Measurements from ENCODE around the gene NRG3.

Gene NRG3

GRCh38 chr10:82576093-82576492, 701.1 kb downstream of the NRG3 start:
- H3K36me3 Mint-ChIP-seq: no peaks in the 10 kb centered on the region
- H3K27me3 Mint-ChIP-seq: no peaks in the 10 kb centered on the region
- H3K4me1 Mint-ChIP-seq (ENCODE audit: low read depth): no peaks in the 10 kb centered on the region
- H3K27ac Mint-ChIP-seq: no peak overlapping the region
- no peak overlapping the region for H3K4me3 Mint-ChIP-seq
- peaks cover 3% of the 10 kb centered on the region for H3K9me3 Mint-ChIP-seq (ENCODE audit: low read depth)

DNA sequence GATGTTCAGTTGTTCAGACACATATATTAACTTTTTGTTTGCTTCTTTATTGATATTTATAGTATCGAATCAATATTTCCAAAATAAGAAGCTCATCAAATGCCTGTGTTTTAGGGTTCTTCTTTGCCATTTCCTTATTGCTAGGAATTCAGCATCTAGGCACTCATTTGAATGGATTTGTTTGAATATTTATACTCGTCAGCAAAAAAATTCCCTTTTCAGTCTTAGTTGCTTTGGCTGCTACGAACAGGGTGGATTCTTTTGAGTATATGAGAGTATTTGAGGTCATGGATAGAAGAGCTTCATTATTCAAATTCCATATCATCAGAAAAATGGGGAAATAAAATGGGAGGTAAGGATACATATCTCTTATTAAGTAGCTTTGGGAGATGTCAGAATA, 706.9 kb downstream of the NRG3 start:
- Mint-ChIP-seq H3K4me3 (no peak overlapping the region), H3K27ac (no peak overlapping the region), H3K4me1 (ENCODE audit: low read depth) (no peaks in the 10 kb centered on the region), H3K36me3 (no peaks in the 10 kb centered on the region), H3K27me3 (no peaks in the 10 kb centered on the region), H3K9me3 (ENCODE audit: low read depth) (peaks cover 12% of the 10 kb centered on the region)

DNA sequence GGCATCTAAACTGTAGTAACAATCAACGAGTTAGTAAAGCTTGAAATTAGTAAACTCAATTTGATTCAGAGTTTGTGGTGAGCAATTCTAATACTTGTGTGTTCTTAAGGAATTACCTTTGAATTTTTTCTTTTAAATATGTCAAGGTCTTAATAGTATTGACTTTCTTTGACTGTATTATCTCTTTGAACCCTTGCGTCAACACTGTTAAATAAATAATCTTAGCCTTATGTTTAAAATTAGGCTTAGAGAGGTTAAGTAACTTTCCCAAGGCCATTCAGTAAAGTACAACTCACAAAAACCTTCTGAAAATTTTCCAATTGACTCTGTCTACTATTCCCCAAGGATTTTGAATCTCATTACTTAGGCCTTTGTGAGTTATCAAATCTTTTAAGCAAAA, 716.4 kb downstream of the NRG3 start:
- no peaks in the 10 kb centered on the region for H3K4me1 Mint-ChIP-seq (ENCODE audit: low read depth)
- no peak overlapping the region for H3K4me3 Mint-ChIP-seq
- H3K27me3 Mint-ChIP-seq: no peaks in the 10 kb centered on the region
- H3K36me3 Mint-ChIP-seq: no peaks in the 10 kb centered on the region
- H3K9me3 Mint-ChIP-seq (ENCODE audit: low read depth): no peaks in the 10 kb centered on the region
- H3K27ac Mint-ChIP-seq: no peak overlapping the region

- Mint-ChIP-seq H3K4me1 (ENCODE audit: low read depth) (no peaks in the 10 kb centered on the region), H3K36me3 (no peaks in the 10 kb centered on the region), H3K9me3 (ENCODE audit: low read depth) (no peaks in the 10 kb centered on the region), H3K27ac (no peak overlapping the region), H3K4me3 (no peak overlapping the region), H3K27me3 (no peaks in the 10 kb centered on the region)
Observed at GRCh38 chr10:82597840-82598239, 722.8 kb downstream of the NRG3 start.

- Mint-ChIP-seq H3K9me3 (ENCODE audit: low read depth) (peaks cover 11% of the 10 kb centered on the region), H3K4me3 (no peak overlapping the region), H3K36me3 (no peaks in the 10 kb centered on the region), H3K27ac (no peak overlapping the region), H3K27me3 (no peaks in the 10 kb centered on the region), H3K4me1 (ENCODE audit: low read depth) (no peaks in the 10 kb centered on the region)
Observed at GRCh38 chr10:82609845-82610244, 734.9 kb downstream of the NRG3 start.

GRCh38 chr10:82618007-82618406, 743.0 kb downstream of the NRG3 start:
- no peak overlapping the region for H3K27ac Mint-ChIP-seq
- no peaks in the 10 kb centered on the region for H3K9me3 Mint-ChIP-seq (ENCODE audit: low read depth)
- H3K27me3 Mint-ChIP-seq: no peaks in the 10 kb centered on the region
- H3K4me1 Mint-ChIP-seq (ENCODE audit: low read depth): no peaks in the 10 kb centered on the region
- H3K4me3 Mint-ChIP-seq: no peak overlapping the region
- no peaks in the 10 kb centered on the region for H3K36me3 Mint-ChIP-seq

DNA sequence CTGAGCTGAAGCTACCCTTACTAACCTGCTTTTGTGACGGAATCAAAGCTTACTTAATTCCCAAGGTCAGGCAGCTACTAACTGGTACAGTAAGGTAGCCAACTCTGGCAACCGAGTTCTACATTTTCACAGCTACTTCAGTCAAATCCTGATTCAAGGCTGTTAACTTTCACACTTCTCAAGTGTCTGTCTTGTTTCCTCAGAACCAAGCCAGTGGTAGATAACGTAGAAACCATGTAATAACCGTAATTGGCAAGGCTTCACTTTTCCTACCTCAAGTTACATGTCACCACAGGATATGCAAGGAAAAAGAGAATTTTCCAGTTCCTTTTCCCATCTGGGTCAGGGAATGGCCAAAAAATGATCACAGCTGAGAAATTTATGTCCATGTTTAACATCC, 746.7 kb downstream of the NRG3 start:
- H3K27ac Mint-ChIP-seq: no peak overlapping the region
- no peak overlapping the region for H3K4me3 Mint-ChIP-seq
- H3K4me1 Mint-ChIP-seq (ENCODE audit: low read depth): no peaks in the 10 kb centered on the region
- no peaks in the 10 kb centered on the region for H3K27me3 Mint-ChIP-seq
- no peaks in the 10 kb centered on the region for H3K9me3 Mint-ChIP-seq (ENCODE audit: low read depth)
- no peaks in the 10 kb centered on the region for H3K36me3 Mint-ChIP-seq

- no peaks in the 10 kb centered on the region for H3K9me3 Mint-ChIP-seq (ENCODE audit: low read depth)
- H3K27me3 Mint-ChIP-seq: no peaks in the 10 kb centered on the region
- no peaks in the 10 kb centered on the region for H3K4me1 Mint-ChIP-seq (ENCODE audit: low read depth)
- H3K4me3 Mint-ChIP-seq: no peak overlapping the region
- no peak overlapping the region for H3K27ac Mint-ChIP-seq
- H3K36me3 Mint-ChIP-seq: no peaks in the 10 kb centered on the region
Observed at GRCh38 chr10:82622479-82622878, 747.5 kb downstream of the NRG3 start.

DNA sequence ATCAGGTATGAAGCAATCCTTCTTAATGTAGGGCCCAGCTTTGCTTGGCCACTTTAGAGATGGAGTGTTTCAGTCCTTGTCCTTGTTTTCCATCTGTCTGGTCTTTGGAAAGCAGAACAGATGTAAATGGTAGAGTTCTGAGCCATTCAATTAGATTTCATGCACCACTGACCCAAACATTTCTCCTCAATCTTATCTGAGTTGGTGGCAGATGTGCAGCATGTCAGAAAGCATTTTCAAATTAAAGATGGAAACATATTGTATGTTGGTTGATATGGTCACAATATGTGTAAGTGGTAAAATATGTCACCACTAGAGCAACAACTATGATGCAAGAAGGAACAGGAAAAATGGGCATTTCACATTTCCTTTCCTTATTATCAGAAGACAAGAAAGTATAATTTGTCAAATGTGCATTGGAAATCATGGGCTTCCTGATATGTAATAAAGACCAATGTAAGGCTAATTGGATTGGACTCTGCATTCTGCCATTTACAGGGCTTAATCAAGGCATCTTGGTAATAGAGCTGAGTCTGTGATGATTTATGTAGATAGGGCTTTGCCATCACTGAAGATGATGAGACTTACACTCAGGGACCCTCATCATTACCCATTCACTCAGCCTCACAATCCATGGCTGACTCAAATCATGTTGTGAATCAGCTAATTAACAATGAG, 750.7 kb downstream of the NRG3 start:
- H3K4me3 Mint-ChIP-seq: no peak overlapping the region
- H3K27me3 Mint-ChIP-seq: no peaks in the 10 kb centered on the region

DNA sequence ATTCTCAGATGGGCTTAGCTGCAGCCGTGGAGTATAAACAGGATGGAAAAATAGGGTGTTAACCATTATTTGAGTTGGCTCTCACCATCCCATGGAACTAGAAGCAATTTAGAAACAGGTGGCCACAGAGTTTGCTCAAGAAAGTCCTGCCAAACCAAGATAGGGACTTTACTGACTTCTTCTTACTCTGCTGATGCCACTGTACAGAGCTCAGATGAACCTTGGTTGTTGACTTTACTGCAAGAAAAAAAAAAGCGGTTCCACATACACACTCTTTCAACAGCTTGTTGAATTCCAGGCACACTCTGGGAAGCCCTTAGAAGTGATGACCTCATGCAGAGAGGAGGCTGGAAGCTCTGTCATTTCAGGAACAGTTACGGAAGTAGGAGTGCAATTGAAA, 753.4 kb downstream of the NRG3 start:
- Mint-ChIP-seq H3K27ac (no peak overlapping the region), H3K9me3 (ENCODE audit: low read depth) (peaks cover 9% of the 10 kb centered on the region)

More for the DNA sequence above, 750.7 kb downstream of the NRG3 start:
- no peak overlapping the region for H3K27ac Mint-ChIP-seq
- H3K36me3 Mint-ChIP-seq: no peaks in the 10 kb centered on the region
- no peaks in the 10 kb centered on the region for H3K4me1 Mint-ChIP-seq (ENCODE audit: low read depth)
- H3K9me3 Mint-ChIP-seq (ENCODE audit: low read depth): peaks cover 9% of the 10 kb centered on the region

DNA sequence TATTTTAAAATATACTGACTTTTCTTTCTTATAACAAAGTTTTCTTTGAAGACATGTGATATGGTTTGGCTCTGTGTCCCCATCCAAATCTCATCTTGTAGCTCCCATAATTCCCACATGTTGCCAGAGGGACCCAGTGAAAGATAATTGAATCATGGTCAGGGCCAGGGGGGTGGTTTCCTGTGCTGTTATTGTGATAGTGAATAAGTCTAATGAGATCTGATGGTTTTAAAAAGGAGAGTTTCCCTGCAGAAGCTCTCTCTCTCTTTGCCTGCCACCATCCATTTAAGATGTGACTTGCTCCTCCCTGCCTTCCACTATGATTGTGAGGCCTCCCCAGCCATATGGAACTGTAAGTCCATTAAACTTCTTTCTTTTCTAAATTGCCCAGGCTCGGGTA, 768.1 kb downstream of the NRG3 start:
- no peak overlapping the region for H3K4me3 Mint-ChIP-seq
- H3K27me3 Mint-ChIP-seq: no peaks in the 10 kb centered on the region
- H3K36me3 Mint-ChIP-seq: no peaks in the 10 kb centered on the region
- H3K27ac Mint-ChIP-seq: no peak overlapping the region
- no peaks in the 10 kb centered on the region for H3K4me1 Mint-ChIP-seq (ENCODE audit: low read depth)
- peaks cover 4% of the 10 kb centered on the region for H3K9me3 Mint-ChIP-seq (ENCODE audit: low read depth)

More for the DNA sequence above, 753.4 kb downstream of the NRG3 start:
- H3K4me3 Mint-ChIP-seq: no peak overlapping the region
- no peaks in the 10 kb centered on the region for H3K36me3 Mint-ChIP-seq
- H3K27me3 Mint-ChIP-seq: no peaks in the 10 kb centered on the region
- H3K4me1 Mint-ChIP-seq (ENCODE audit: low read depth): no peaks in the 10 kb centered on the region

GRCh38 chr10:82643601-82644000, 768.6 kb downstream of the NRG3 start:
- peaks cover 4% of the 10 kb centered on the region for H3K9me3 Mint-ChIP-seq (ENCODE audit: low read depth)
- H3K36me3 Mint-ChIP-seq: no peaks in the 10 kb centered on the region
- H3K27me3 Mint-ChIP-seq: no peaks in the 10 kb centered on the region
- no peak overlapping the region for H3K4me3 Mint-ChIP-seq
- H3K4me1 Mint-ChIP-seq (ENCODE audit: low read depth): no peaks in the 10 kb centered on the region
- H3K27ac Mint-ChIP-seq: no peak overlapping the region

DNA sequence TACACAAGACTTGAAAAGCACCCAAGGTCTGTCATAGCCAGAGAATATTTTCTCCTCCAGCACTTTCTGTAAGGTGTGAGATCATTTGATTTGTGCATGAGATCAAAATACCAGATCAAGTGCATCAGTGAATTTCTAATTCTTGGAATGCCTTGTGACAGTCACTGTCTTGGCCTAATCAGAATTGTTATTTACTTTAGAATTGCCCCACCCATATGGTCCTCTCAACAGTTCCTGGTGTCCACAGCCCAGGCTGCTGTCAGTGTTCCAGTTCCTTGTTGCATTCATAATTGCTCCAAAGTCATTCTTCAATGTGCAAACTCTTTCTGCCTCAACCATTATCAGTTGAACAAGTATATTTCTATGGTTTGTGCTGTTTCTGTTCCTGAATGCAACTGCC, 770.2 kb downstream of the NRG3 start:
- Mint-ChIP-seq H3K9me3 (ENCODE audit: low read depth) (peaks cover 4% of the 10 kb centered on the region), H3K4me3 (no peak overlapping the region), H3K4me1 (ENCODE audit: low read depth) (no peaks in the 10 kb centered on the region), H3K36me3 (no peaks in the 10 kb centered on the region), H3K27me3 (no peaks in the 10 kb centered on the region), H3K27ac (no peak overlapping the region)

DNA sequence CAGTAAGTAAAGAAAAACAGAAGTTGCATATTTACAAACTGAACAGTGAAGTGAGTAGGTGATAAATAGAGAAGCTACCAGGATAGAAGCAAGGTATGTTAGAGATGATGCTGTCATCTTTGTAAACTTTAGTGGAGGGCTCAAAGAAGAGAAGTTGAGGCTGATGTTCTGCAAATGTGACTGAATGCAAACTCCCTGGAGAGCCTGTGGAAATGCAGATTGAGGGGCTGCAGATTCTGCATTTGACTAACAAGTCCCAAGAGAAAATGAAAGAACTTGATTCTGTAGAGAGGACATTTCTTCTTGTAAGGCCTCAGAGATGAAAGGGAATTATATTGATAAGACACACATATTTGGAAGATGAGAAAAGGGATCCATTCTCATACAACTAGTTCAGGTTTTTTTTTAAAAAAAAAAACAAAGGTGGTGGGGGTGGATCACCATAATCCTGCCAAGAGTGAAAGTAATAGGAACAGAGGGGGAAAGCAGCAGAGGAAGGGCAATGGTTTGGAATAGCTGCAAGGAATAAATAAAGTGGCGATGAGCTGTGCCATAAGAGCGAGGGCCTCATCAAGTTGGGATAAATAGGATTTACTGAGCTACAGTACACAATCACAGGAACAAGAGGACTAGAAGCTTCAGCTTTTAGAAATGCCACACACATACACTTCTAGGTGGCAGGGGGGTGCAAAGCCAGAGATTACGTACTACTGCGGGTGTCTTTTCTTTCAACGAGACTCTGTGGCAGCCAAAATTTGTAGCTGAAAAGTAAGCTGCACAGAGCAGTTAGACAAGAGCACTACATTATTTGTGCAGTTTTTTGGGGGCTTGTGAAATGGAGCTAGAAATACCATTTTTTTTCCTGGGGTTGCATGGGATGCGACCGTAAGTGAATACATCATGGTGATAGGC, 778.5 kb downstream of the NRG3 start:
- Mint-ChIP-seq H3K27me3 (no peaks in the 10 kb centered on the region), H3K4me3 (no peak overlapping the region), H3K27ac (no peak overlapping the region), H3K4me1 (ENCODE audit: low read depth) (no peaks in the 10 kb centered on the region), H3K36me3 (no peaks in the 10 kb centered on the region), H3K9me3 (ENCODE audit: low read depth) (no peaks in the 10 kb centered on the region)

DNA sequence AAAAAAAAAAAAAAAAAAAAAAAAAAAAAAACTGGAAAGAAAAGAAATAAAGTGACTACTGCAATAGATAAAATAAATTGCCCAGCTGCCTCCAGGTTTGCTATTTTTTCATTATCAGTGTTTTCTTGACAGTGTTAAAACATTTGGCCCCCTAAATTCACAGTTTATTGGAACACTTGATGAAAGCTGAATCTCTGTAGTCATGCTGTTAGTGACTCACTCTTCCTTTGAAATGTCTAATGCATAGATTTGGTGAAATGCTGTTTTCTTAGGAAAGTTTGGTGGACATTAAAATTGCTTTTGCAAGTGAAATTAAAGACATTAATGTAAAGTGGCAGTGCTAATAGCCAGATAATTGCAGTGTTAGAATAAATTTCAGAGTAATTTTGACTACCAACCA, 785.2 kb downstream of the NRG3 start:
- no peaks in the 10 kb centered on the region for H3K9me3 Mint-ChIP-seq (ENCODE audit: low read depth)
- H3K36me3 Mint-ChIP-seq: no peaks in the 10 kb centered on the region

More for the DNA sequence above, 785.2 kb downstream of the NRG3 start:
- Mint-ChIP-seq H3K4me1 (ENCODE audit: low read depth) (no peaks in the 10 kb centered on the region), H3K27ac (no peak overlapping the region), H3K4me3 (no peak overlapping the region), H3K27me3 (no peaks in the 10 kb centered on the region)
